Omental fat pad (tissue), 4 donors: ENCODE measurements around the gene IGFN1. TPM values are rescaled to one million over a fixed set of nuclear protein-coding genes. Genes with fewer than 3 reads are reported as not detected.

Experiments used
- ATAC-seq: fragments of 150-250 bp; one replicate; pipeline ENCODE4 v1.9.1; 2016; ENCODE audit warnings: mild to moderate bottlenecking, moderate library complexity; ENCODE audit not compliant: low FRiP score
- DNase-seq: peaks from one replicate; pipeline ENCODE4 v3.0.0-alpha.2; 2019; ENCODE audit warnings: low spot score
- total RNA-seq, 4 donors: library from RNA; depleted of rRNA; stranded (reverse); fragments of >200 nt; gene quantifications; one replicate each; pipeline ENCODE4 v1.1.0, GENCODE V29; 2016
- TF ChIP-seq, protein P1 (sequence below), 3 donors: fragments of 450-650 bp; IDR thresholded peaks; one replicate each; pipeline ENCODE4 v1.5.1; 2016 to 2017; ENCODE audit warnings: antibody characterized with exemption in 3 of 3, mild to moderate bottlenecking in 3 of 3, moderate library complexity in 2 of 3

IGFN1 gene
- total RNA-seq, 4 donors from 2014 or later: 0.12 TPM; not detected in 3

DNA sequence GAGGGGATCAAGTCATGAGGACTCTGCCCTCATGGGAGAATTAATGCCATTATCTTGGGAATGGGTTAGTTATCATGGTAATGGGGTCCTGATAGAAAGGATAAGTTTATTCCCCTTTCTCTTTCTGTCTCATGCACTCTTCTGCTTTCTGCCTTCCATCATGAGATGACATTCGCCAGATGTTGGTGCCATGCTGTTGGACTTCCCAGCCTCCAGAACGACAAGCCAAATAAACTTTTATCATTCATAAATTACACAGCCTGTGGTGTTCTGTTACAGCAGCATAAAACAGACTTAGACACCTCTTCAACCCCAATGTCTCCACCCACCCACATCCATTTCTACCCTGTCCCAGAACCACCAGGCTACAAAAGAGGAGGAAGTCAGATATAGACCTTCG is 11.9 kb upstream of the IGFN1 start:
- DNase-seq (no peak), ATAC-seq (no peak)
- TF ChIP-seq, protein P1, sequence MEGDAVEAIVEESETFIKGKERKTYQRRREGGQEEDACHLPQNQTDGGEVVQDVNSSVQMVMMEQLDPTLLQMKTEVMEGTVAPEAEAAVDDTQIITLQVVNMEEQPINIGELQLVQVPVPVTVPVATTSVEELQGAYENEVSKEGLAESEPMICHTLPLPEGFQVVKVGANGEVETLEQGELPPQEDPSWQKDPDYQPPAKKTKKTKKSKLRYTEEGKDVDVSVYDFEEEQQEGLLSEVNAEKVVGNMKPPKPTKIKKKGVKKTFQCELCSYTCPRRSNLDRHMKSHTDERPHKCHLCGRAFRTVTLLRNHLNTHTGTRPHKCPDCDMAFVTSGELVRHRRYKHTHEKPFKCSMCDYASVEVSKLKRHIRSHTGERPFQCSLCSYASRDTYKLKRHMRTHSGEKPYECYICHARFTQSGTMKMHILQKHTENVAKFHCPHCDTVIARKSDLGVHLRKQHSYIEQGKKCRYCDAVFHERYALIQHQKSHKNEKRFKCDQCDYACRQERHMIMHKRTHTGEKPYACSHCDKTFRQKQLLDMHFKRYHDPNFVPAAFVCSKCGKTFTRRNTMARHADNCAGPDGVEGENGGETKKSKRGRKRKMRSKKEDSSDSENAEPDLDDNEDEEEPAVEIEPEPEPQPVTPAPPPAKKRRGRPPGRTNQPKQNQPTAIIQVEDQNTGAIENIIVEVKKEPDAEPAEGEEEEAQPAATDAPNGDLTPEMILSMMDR (IDR thresholded peaks at IDR 0.05): no peak

DNA sequence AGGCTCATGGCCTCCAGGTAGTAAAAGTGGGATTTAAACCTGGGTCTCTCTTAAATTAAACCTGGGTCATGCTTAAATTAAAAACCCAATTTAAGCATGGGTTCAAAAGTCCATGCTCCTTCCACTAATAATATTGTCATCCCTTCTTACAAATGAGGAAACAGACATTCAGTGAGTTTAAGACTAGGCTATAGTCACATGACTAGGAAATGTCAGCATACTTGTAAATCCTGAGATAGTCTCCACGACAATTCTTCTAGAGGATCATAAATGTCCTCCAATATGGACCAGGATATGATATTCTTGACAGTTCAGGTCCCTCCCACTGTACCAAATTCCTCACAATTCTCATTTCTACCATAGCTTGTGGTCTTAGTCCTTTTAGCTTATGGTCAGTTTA is 10.5 kb upstream of the IGFN1 start:
- no peak for ATAC-seq
- TF ChIP-seq, protein P1 (IDR thresholded peaks at IDR 0.05): no peak

DNA sequence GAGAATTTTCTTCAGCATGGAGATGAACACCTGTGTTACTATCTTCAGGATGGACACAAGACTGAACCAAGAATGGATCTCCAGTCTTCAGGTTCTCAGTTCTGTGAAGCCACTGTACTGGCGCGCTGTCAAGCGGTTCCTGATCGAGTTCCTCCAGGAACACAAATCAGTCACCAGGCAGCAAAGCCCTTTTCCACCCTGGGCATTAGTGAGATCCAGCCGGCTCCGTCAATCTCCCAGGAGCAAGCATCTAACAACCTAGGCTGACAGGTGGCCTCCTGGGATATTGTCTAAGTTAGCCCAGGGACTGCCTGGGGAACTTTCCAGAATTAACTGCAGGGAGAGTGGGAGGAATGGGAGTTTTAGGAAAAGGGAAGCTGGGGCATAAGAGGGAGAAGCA is 9.7 kb upstream of the IGFN1 start:
- no peak for DNase-seq
- ATAC-seq: no peak

More for the DNA sequence above, 10.5 kb upstream of the IGFN1 start:
- DNase-seq: no peak

DNA sequence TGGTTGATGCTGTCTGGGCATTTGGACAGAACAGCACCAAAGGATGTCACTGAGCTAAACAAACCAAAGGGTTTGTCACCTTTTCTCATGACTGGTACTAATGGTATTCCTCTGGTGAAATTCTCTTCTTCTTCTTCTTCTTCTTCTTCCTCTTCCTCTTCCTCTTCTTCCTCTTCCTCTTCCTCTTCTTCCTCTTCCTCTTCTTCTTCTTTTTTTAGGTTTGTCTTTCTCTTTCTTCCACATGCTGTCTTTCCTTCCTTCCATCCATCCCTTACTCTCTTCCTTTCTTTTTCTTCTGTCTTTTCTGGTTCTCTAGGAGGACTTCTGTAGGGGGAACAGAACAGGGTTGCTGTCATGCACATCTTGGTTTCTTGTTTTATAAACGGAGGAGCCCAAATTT is 9.3 kb upstream of the IGFN1 start:
- ATAC-seq (no peak), DNase-seq (no peak)
- TF ChIP-seq, protein P1 (IDR thresholded peaks at IDR 0.05): no peak

More for the DNA sequence above, 9.7 kb upstream of the IGFN1 start:
- TF ChIP-seq, protein P1 (IDR thresholded peaks at IDR 0.05): no peak

DNA sequence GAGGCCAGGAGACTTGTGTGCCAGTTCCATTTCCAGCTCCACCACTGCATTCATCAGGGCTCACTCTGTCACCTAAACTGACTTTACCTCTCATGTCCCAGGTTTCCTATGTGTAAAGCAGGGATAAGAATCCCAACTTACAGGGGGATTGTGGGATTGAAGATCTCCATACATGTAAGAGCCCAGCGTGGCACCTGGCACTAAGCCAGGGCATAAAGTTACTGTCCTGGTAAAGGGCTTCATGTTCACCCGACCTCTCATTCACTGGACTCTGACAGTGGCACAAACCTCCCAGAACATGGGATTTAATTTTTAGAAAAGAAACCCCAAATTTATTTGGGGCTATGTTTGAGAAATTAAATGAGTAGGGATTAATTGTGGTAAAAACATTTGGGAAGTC is 8.9 kb upstream of the IGFN1 start:
- ATAC-seq (no peak), DNase-seq (no peak)
- TF ChIP-seq, protein P1 (IDR thresholded peaks at IDR 0.05): no peak

DNA sequence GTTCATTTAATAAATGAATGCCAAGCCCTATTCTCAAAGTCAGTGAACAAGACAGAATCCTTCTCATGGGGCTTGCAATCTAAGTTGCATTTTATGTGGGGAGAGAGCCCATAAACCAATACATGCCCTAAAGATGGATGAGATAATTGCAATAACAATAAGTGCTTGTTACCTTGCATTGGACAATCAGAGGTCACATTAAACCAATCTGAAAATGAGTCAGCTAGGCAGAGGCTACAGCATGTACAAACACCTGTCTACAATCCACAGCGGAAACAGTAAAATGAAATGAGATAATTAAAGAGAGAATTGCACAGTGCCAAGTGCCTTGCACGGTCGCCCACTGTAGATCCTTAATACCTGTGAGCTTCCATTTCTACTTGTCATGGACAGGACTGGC is 7.4 kb upstream of the IGFN1 start:
- TF ChIP-seq, protein P1 (IDR thresholded peaks at IDR 0.05): no peak
- ATAC-seq (no peak), DNase-seq (no peak)

DNA sequence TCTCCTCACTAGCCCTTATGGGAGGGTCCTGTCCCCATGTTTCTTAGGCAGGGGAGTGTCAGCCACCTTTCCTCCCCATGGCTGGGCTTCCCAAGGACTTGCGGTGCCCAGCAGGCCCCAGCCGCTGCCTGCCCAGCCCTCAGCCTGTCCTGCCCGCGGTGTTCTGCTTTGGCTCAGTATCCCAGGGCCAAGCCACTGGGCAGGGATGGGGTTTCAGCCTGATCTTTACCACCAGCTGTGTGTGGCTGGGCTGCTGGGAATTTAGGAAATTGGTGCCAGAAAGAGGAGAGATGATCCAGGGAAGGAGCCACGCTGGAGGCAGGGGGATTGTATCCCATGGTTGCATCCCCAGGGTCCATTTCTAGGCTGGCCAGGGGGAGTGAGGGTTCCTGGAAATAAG is 6.9 kb upstream of the IGFN1 start:
- DNase-seq: no peak
- TF ChIP-seq, protein P1 (IDR thresholded peaks at IDR 0.05): no peak
- no peak for ATAC-seq
